Fibroblast of mammary gland (primary cell): ENCODE results near the gene GRAMD1C.

Experiments
- DNase-seq: peaks from one replicate; pipeline ENCODE4 v3.0.0-alpha.2; 2010; ENCODE audit warnings: low read depth
- H3K4me3 ChIP-seq: 2 replicates; pipeline ENCODE4 v1.5.1; 2011; ENCODE audit warnings: low read depth, mild to moderate bottlenecking, low read length, moderate library complexity; ENCODE audit not compliant: control insufficient read depth
- CTCF ChIP-seq: conservative IDR thresholded peaks from 2 replicates; pipeline ENCODE4 v1.5.1; 2011; ENCODE audit warnings: low read depth, low read length, inconsistent platforms; ENCODE audit not compliant: control insufficient read depth, insufficient read depth

Gene GRAMD1C

GRCh38 chr3:113985541-113985940 is 147.0 kb downstream of the GRAMD1C start:
- DNase-seq: no peak
- no peak for TF ChIP-seq CTCF
- H3K4me3 ChIP-seq: no peak overlapping the region
